Hepatocyte (in vitro differentiated cells): Measurements from ENCODE around the gene PECR. TPM values are rescaled to one million over a fixed set of nuclear protein-coding genes. Genes with fewer than 3 reads are reported as not detected.

ENCODE experiments used
- DNase-seq: peaks from one replicate; pipeline ENCODE4 v3.0.0-alpha.2; 2016; ENCODE audit warnings: low spot score
- H2AFZ ChIP-seq: fragments of 200-600 bp; sonication (generic); 2 replicates; pipeline ENCODE4 v1.6.0; 2016; ENCODE audit warnings: antibody characterized with exemption, mild to moderate bottlenecking
- H3K27ac ChIP-seq: fragments of 200-600 bp; sonication (generic); 2 replicates; pipeline ENCODE4 v1.5.1; 2016; ENCODE audit warnings: mild to moderate bottlenecking
- H3K27me3 ChIP-seq: fragments of 200-600 bp; sonication (generic); 2 replicates; pipeline ENCODE4 v1.6.1; 2016
- H3K36me3 ChIP-seq: fragments of 200-600 bp; sonication (generic); replicated peaks from 2 replicates; pipeline ENCODE4 v1.5.1; 2016; ENCODE audit warnings: low read depth; ENCODE audit not compliant: insufficient read depth
- H3K4me1 ChIP-seq: fragments of 200-600 bp; sonication (generic); 2 replicates; pipeline ENCODE4 v1.5.1; 2016; ENCODE audit warnings: mild to moderate bottlenecking, moderate library complexity; ENCODE audit not compliant: insufficient read depth
- H3K4me2 ChIP-seq: fragments of 200-600 bp; sonication (generic); 2 replicates; pipeline ENCODE4 v1.6.0; 2016
- H3K4me3 ChIP-seq: fragments of 200-600 bp; sonication (generic); 2 replicates; pipeline ENCODE4 v1.5.1; 2016; ENCODE audit warnings: mild to moderate bottlenecking
- H3K79me2 ChIP-seq: fragments of 200-600 bp; sonication (generic); 2 replicates; pipeline ENCODE4 v1.6.0; 2017; ENCODE audit warnings: mild to moderate bottlenecking
- H3K9me2 ChIP-seq: fragments of 200-600 bp; sonication (generic); replicated peaks from 2 replicates; pipeline ENCODE4 v1.6.0; 2017; ENCODE audit warnings: mild to moderate bottlenecking; ENCODE audit not compliant: insufficient read depth
- H3K9me3 ChIP-seq: fragments of 200-600 bp; sonication (generic); 2 replicates; pipeline ENCODE4 v1.5.1; 2016; ENCODE audit warnings: low read depth, mild to moderate bottlenecking
- H4K20me1 ChIP-seq: fragments of 200-600 bp; sonication (generic); 2 replicates; pipeline ENCODE4 v1.6.0; 2016; ENCODE audit warnings: mild to moderate bottlenecking; ENCODE audit not compliant: insufficient read depth, poor library complexity, severe bottlenecking
- EZH2 ChIP-seq: fragments of 200-600 bp; sonication (generic); IDR thresholded peaks from 2 replicates; pipeline ENCODE4 v1.6.1; 2016; ENCODE audit warnings: antibody characterized with exemption, mild to moderate bottlenecking, borderline replicate concordance
- EZH2phosphoT487 ChIP-seq: fragments of 200-600 bp; sonication (generic); IDR thresholded peaks from one replicate; pipeline ENCODE4 v1.6.1; 2018; ENCODE audit warnings: antibody characterized with exemption, mild to moderate bottlenecking, low read depth, moderate library complexity; ENCODE audit not compliant: unreplicated experiment, severe bottlenecking
- WGBS: methylation state at CpG from one replicate; pipeline ENCODE4 v1.1.6; 2016; ENCODE audit warnings: low lambda C conversion rate; ENCODE audit errors: missing lambda C conversion rate; 5-methylcytosine and 5-hydroxymethylcytosine counted together
- polyA plus RNA-seq: library from polyadenylated mRNA; unstranded; fragments of >200 nt; fragmentation: Nextera tagmentation; extraction: Ambion mirVana; gene quantifications from 2 replicates; pipeline ENCODE4 v1.2.1, GENCODE V29; 2016
- total RNA-seq: library from RNA; depleted of rRNA; stranded (reverse); fragments of >200 nt; gene quantifications from 2 replicates; pipeline ENCODE4 v1.2.3, GENCODE V29; 2014
- TF ChIP-seq, protein P1 (sequence below): fragments of 200-600 bp; sonication (generic); IDR thresholded peaks from 2 replicates; pipeline ENCODE4 v1.5.1; 2016; ENCODE audit warnings: antibody characterized with exemption, mild to moderate bottlenecking; ENCODE audit not compliant: poor library complexity

The PECR gene
- total and polyA plus RNA-seq, 2 experiments from 2014 or later, result 17.4 to 32.4 TPM

DNA sequence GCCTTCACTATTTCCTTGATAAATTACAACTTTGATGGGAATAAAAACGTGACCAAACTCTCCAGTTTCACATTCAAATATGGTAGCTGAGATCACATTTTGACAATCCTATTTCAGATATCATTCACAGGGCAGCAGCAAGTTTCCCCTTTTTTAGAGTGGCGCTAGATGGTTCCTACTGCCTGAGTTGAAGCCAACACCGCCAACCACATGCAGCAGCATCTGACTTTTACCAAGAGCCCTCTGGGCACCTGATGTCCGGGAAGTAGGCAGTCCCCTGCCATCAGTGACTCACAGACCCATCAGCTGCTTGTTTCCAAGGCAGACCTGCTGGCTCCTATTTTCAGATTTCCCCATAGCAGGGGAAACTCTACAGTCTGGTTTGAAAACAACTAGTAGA lies 64.2 kb downstream of the PECR start:
- Histone ChIP-seq H3K4me1 (no peaks in the 10 kb centered on the region), H3K27me3 (no peaks in the 10 kb centered on the region), H4K20me1 (no peaks in the 10 kb centered on the region), H3K79me2 (no peaks in the 10 kb centered on the region), H3K9me2 (no peaks in the 10 kb centered on the region), H3K4me2 (no peak overlapping the region), H3K27ac (no peak overlapping the region), H3K4me3 (no peak overlapping the region), H3K36me3 (no peaks in the 10 kb centered on the region), H3K9me3 (no peaks in the 10 kb centered on the region), H2AFZ (no peak overlapping the region)
- 90% methylated on average over 4 of the region's 4 CpGs for WGBS
- no peak for TF ChIP-seq EZH2
- TF ChIP-seq EZH2phosphoT487, result no peak
- DNase-seq, result no peak

DNA sequence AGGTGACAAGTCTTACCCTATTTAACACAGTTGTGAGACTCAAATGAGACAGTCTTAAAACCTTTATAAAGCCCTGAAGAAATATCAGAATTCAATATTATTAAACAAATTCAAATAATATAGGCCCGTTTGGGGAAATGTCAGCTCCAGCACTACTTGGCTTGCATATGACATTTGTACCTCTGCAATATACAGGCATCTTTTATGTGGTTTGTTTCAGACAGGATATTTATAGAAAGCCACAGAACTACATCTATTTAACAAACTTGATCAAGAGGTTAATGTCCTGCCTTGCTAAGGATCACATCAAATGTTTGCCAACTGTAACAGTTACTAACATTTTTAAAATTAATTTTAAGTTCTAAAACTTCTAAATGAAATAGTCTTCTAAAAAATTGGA lies 65.0 kb downstream of the PECR start:
- WGBS, result 91% methylated on average over 1 of the region's 1 CpG
- no peaks in the 10 kb centered on the region for H3K36me3 ChIP-seq
- no peak overlapping the region for H2AFZ ChIP-seq
- H3K4me1 ChIP-seq, result no peaks in the 10 kb centered on the region
- DNase-seq, result no peak
- TF ChIP-seq EZH2 (no peak), EZH2phosphoT487 (no peak)
- TF ChIP-seq, protein P1, sequence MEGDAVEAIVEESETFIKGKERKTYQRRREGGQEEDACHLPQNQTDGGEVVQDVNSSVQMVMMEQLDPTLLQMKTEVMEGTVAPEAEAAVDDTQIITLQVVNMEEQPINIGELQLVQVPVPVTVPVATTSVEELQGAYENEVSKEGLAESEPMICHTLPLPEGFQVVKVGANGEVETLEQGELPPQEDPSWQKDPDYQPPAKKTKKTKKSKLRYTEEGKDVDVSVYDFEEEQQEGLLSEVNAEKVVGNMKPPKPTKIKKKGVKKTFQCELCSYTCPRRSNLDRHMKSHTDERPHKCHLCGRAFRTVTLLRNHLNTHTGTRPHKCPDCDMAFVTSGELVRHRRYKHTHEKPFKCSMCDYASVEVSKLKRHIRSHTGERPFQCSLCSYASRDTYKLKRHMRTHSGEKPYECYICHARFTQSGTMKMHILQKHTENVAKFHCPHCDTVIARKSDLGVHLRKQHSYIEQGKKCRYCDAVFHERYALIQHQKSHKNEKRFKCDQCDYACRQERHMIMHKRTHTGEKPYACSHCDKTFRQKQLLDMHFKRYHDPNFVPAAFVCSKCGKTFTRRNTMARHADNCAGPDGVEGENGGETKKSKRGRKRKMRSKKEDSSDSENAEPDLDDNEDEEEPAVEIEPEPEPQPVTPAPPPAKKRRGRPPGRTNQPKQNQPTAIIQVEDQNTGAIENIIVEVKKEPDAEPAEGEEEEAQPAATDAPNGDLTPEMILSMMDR, result no peak
- no peaks in the 10 kb centered on the region for H4K20me1 ChIP-seq
- H3K27ac ChIP-seq, result no peak overlapping the region
- peaks cover under 1% of the 10 kb centered on the region for H3K79me2 ChIP-seq
- H3K9me3 ChIP-seq, result no peaks in the 10 kb centered on the region
- no peak overlapping the region for H3K4me2 ChIP-seq
- no peaks in the 10 kb centered on the region for H3K9me2 ChIP-seq
- no peaks in the 10 kb centered on the region for H3K27me3 ChIP-seq
- H3K4me3 ChIP-seq, result no peak overlapping the region

DNA sequence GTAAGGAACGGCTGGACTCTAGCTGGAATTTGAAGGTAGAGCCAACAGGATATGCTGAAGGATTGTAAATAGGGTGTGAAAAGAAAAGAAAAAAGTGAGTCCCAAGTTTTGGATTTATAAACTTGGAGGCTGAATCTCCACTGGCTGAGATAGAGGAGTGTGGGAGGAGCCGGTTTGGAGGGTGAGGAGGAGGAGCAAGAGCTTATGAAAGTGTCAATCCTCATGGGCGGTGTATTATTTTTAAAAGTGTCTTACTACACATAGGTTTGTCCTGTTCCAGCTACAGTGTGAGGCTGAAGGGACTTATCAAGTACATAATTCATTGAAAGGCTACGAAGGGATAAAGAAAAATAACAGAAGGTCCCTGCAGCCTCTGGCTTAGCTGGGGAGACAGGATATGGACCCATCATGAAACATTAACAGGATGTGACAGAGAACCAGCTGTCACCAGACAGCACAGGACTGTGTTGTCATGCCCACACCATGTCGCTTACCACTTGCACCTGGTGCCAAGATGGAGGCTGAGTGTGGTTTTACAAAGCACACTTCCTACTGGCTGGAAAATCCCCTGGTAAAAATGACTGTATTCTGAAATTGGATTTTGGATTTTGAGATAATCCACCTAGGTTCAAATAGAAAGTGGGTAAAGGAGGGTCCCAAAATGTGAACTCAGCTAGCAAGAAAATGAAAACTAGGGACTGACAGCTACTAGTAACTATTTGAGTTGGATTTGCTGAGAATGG lies 65.7 kb downstream of the PECR start:
- H3K4me3 ChIP-seq, result no peak overlapping the region
- DNase-seq, result no peak
- no peaks in the 10 kb centered on the region for H4K20me1 ChIP-seq
- peaks cover 7% of the 10 kb centered on the region for H3K79me2 ChIP-seq
- H2AFZ ChIP-seq, result no peak overlapping the region
- H3K27ac ChIP-seq, result no peak overlapping the region
- H3K9me2 ChIP-seq, result no peaks in the 10 kb centered on the region
- H3K4me2 ChIP-seq, result no peak overlapping the region
- no peaks in the 10 kb centered on the region for H3K9me3 ChIP-seq
- no peaks in the 10 kb centered on the region for H3K27me3 ChIP-seq
- no peaks in the 10 kb centered on the region for H3K4me1 ChIP-seq
- WGBS, result 88% methylated on average over 5 of the region's 5 CpGs
- no peaks in the 10 kb centered on the region for H3K36me3 ChIP-seq
- TF ChIP-seq EZH2phosphoT487, result no peak
- TF ChIP-seq, protein P1, result no peak
- no peak for TF ChIP-seq EZH2

DNA sequence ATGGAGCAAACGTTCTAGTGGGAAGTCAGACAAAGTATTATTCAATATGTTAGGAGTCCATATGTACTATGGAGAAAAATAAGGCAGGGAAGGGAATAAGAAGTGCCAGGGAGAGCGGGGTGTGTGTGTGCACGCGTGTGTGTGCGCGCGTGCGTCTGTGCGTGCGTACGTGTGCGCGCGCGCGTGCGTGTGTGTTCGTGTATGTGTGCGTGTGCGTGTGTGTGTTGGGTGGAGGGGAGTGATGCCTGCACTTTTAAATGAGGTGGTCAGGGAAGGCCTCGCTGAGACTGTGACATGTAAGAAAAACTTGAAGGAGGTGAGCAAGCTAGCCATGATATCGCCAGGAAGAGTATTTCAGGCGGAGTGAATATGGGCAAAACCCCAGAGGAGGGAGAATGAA lies 66.6 kb downstream of the PECR start:
- H3K4me1 ChIP-seq, result no peaks in the 10 kb centered on the region
- no peak overlapping the region for H3K27ac ChIP-seq
- H3K27me3 ChIP-seq, result no peaks in the 10 kb centered on the region
- WGBS, result 92% methylated on average over 23 of the region's 23 CpGs
- H3K9me2 ChIP-seq, result no peaks in the 10 kb centered on the region
- H2AFZ ChIP-seq, result no peak overlapping the region
- no peak overlapping the region for H3K4me3 ChIP-seq
- no peak for DNase-seq
- H3K79me2 ChIP-seq, result peaks cover 14% of the 10 kb centered on the region
- no peaks in the 10 kb centered on the region for H3K36me3 ChIP-seq
- H4K20me1 ChIP-seq, result no peaks in the 10 kb centered on the region
- no peak for TF ChIP-seq EZH2phosphoT487
- no peak for TF ChIP-seq EZH2
- TF ChIP-seq, protein P1, result no peak
- H3K4me2 ChIP-seq, result no peak overlapping the region
- no peaks in the 10 kb centered on the region for H3K9me3 ChIP-seq
